Uterus (tissue), 2 donors: Measurements from ENCODE around the gene ATP6AP1.

Experiments
- CTCF ChIP-seq, 4 experiments: fragments of 200-600 bp in 2 of 4; fragments of 450-650 bp in 2 of 4; sonication (generic) in 2 of 4; IDR thresholded peaks; one replicate each; pipeline ENCODE4 v1.5.1; 2016 to 2019; ENCODE audit warnings: antibody characterized with exemption in 4 of 4, mild to moderate bottlenecking in 2 of 4, moderate library complexity in 1 of 4
- POLR2A ChIP-seq, 2 donors: fragments of 450-650 bp; IDR thresholded peaks; one replicate each; pipeline ENCODE4 v1.6.1; 2016; ENCODE audit warnings: antibody characterized with exemption in 2 of 2, mild to moderate bottlenecking in 1 of 2, moderate library complexity in 1 of 2

GRCh38 chrX:154462396-154462795, 33.9 kb downstream of the ATP6AP1 start:
- TF ChIP-seq CTCF (IDR thresholded peaks at IDR 0.05) (no peak), POLR2A (IDR thresholded peaks at IDR 0.05) (no peak)
